Esophagus muscularis mucosa (tissue), 4 donors: Measurements from ENCODE around the gene RNF181. TPM values are rescaled to one million over a fixed set of nuclear protein-coding genes. Genes with fewer than 3 reads are reported as not detected.

Experiments used
- DNase-seq: peaks from one replicate; pipeline ENCODE4 v3.0.0-alpha.2; 2017; ENCODE audit errors: extremely low spot score
- H3K27ac ChIP-seq, 4 donors: fragments of 200-600 bp; sonication (generic); replicated peaks in 1 of 4; 1 replicate in 3 of 4; 2 replicates in 1 of 4; pipeline ENCODE4 v1.5.1; 2016 to 2019; ENCODE audit warnings: mild to moderate bottlenecking in 1 of 4
- H3K27me3 ChIP-seq, 4 donors: fragments of 200-600 bp; sonication (generic); one replicate each; pipeline versions ENCODE4 v1.5.1 to v1.6.0; 2016 to 2019
- H3K36me3 ChIP-seq, 4 donors: fragments of 200-600 bp; sonication (generic); one replicate each; pipeline ENCODE4 v1.5.1; 2016 to 2019
- H3K4me1 ChIP-seq, 4 donors: fragments of 200-600 bp; sonication (generic); one replicate each; pipeline ENCODE4 v1.5.1; 2016 to 2019
- H3K4me3 ChIP-seq, 4 donors: fragments of 200-600 bp; sonication (generic); 1 replicate in 2 of 4; 2 replicates in 2 of 4; pipeline ENCODE4 v1.5.1; 2016 to 2019; ENCODE audit warnings: mild to moderate bottlenecking in 4 of 4, moderate library complexity in 1 of 4
- H3K9me3 ChIP-seq, 4 donors: fragments of 200-600 bp; sonication (generic); 1 replicate in 3 of 4; 2 replicates in 1 of 4; pipeline ENCODE4 v1.5.1; 2016 to 2019
- CTCF ChIP-seq, 3 experiments: fragments of 200-600 bp in 2 of 3; fragments of 450-650 bp in 1 of 3; sonication (generic) in 2 of 3; IDR thresholded peaks; one replicate each; pipeline ENCODE4 v1.5.1; 2017 to 2019; ENCODE audit warnings: antibody characterized with exemption in 3 of 3, mild to moderate bottlenecking in 2 of 3, moderate library complexity in 1 of 3
- EP300 ChIP-seq: sonication (generic); formaldehyde crosslinking; IDR thresholded peaks from one replicate; pipeline ENCODE4 v1.6.1; 2017; ENCODE audit warnings: antibody characterized with exemption
- POLR2A ChIP-seq: fragments of 450-650 bp; IDR thresholded peaks from one replicate; pipeline ENCODE4 v1.6.1; 2017; ENCODE audit warnings: antibody characterized with exemption, moderate library complexity, mild to moderate bottlenecking, low read depth
- POLR2AphosphoS5 ChIP-seq, 2 donors: sonication (generic); formaldehyde crosslinking; IDR thresholded peaks; one replicate each; pipeline ENCODE4 v1.6.1; 2017; ENCODE audit warnings: antibody characterized with exemption in 2 of 2
- WGBS: methylation state at CpG from one replicate; pipeline ENCODE4 v1.1.5; 2018; 5-methylcytosine and 5-hydroxymethylcytosine counted together
- intact Hi-C: fragments of 100-400 bp; cut with DNase I; formaldehyde crosslinking; loops from one replicate; pipeline ENCODE4 v1.15.1; 2023
- total RNA-seq, 4 donors: library from RNA; depleted of rRNA; stranded (reverse); fragments of >200 nt; gene quantifications; one replicate each; pipeline versions ENCODE4 v1.1.0 to v1.2.1, GENCODE V29; 2016

RNF181 gene
- total RNA-seq, 4 donors from 2014 or later: 133 to 142 (median 138) TPM

GRCh38 chr2:85548608-85548900, 47.0 kb upstream of the RNF181 start:
- 53% methylated on average over 2 of the region's 2 CpGs for WGBS
- no peak for TF ChIP-seq POLR2A
- no peak for TF ChIP-seq CTCF (IDR thresholded peaks at IDR 0.05)
- TF ChIP-seq POLR2AphosphoS5 (IDR thresholded peaks at IDR 0.05): no peak
- no peak for TF ChIP-seq EP300
- intact Hi-C loops: loop anchor here (5.0 kb wide), 1 partner anchor 44 kb away; no protein-coding TSS in a partner anchor

GRCh38 chr2:85549095-85549494, 46.5 kb upstream of the RNF181 start:
- H3K27ac ChIP-seq: peak overlapping the region in 1 of 4 donors; percentile 1

More at GRCh38 chr2:85548608-85548900, 47.0 kb upstream of the RNF181 start:
- Histone ChIP-seq H3K27me3 (no peaks in the 10 kb centered on the region), H3K27ac (peak overlapping the region in 1 of 4 donors; percentile 45), H3K4me1 (peaks cover 8 to 26% (median 18%) of the 10 kb centered on the region in 4 donors), H3K4me3 (no peak overlapping the region), H3K9me3 (no peaks in the 10 kb centered on the region), H3K36me3 (peaks cover 49 to 90% (median 69%) of the 10 kb centered on the region in 4 donors)
- DNase-seq: no peak

GRCh38 chr2:85549826-85550225, 45.7 kb upstream of the RNF181 start:
- H3K4me1 ChIP-seq: peaks cover 0 to 13% (median 6%) of the 10 kb centered on the region in 4 donors
- intact Hi-C loops: loop anchor here (5.0 kb wide), 1 partner anchor 42 kb away; no protein-coding TSS in a partner anchor
- H3K27me3 ChIP-seq: no peaks in the 10 kb centered on the region
- TF ChIP-seq CTCF (IDR thresholded peaks at IDR 0.05) (no peak), POLR2AphosphoS5 (IDR thresholded peaks at IDR 0.05) (no peak), EP300 (no peak), POLR2A (no peak)
- H3K27ac ChIP-seq: peak overlapping the region in 3 of 4 donors; percentile 9 to 24 (median 13)
- WGBS: 51% methylated on average over 4 of the region's 4 CpGs
- H3K9me3 ChIP-seq: no peaks in the 10 kb centered on the region
- DNase-seq: no peak
- H3K36me3 ChIP-seq: peaks cover 46 to 90% (median 70%) of the 10 kb centered on the region in 4 donors
- no peak overlapping the region for H3K4me3 ChIP-seq

More at GRCh38 chr2:85549095-85549494, 46.5 kb upstream of the RNF181 start:
- no peak for TF ChIP-seq POLR2A
- no peak for TF ChIP-seq EP300
- Histone ChIP-seq H3K27me3 (no peaks in the 10 kb centered on the region), H3K9me3 (no peaks in the 10 kb centered on the region), H3K4me3 (no peak overlapping the region), H3K4me1 (peaks cover 6 to 21% (median 14%) of the 10 kb centered on the region in 4 donors), H3K36me3 (peaks cover 46 to 90% (median 70%) of the 10 kb centered on the region in 4 donors)
- WGBS: 90% methylated on average over 10 of the region's 10 CpGs
- intact Hi-C loops: loop anchor here (5.0 kb wide), 1 partner anchor 43 kb away; no protein-coding TSS in a partner anchor
- no peak for DNase-seq

- no peak overlapping the region for H3K4me3 ChIP-seq
- H3K9me3 ChIP-seq: no peaks in the 10 kb centered on the region
- no peaks in the 10 kb centered on the region for H3K27me3 ChIP-seq
- peak overlapping the region in 3 of 4 donors; percentile 9 to 24 (median 13) for H3K27ac ChIP-seq
- no peak for TF ChIP-seq CTCF (IDR thresholded peaks at IDR 0.05)
- TF ChIP-seq EP300: no peak
- no peak for TF ChIP-seq POLR2A
- TF ChIP-seq POLR2AphosphoS5 (IDR thresholded peaks at IDR 0.05): no peak
- intact Hi-C loops: no loop called here
- H3K36me3 ChIP-seq: peaks cover 46 to 90% (median 71%) of the 10 kb centered on the region in 4 donors
- DNase-seq: no peak
- H3K4me1 ChIP-seq: peaks cover 0 to 9% (median under 1%) of the 10 kb centered on the region in 4 donors
- WGBS: 82% methylated on average over 10 of the region's 10 CpGs
These were observed 45.1 kb upstream of the RNF181 start for GRCh38 chr2:85550486-85550885.

- H3K4me3 ChIP-seq: no peak overlapping the region
- 69% methylated on average over 9 of the region's 9 CpGs for WGBS
- H3K27ac ChIP-seq: no peak overlapping the region
- H3K4me1 ChIP-seq: peaks cover 0 to 9% (median 0%) of the 10 kb centered on the region in 4 donors
- no peaks in the 10 kb centered on the region for H3K9me3 ChIP-seq
- H3K36me3 ChIP-seq: peaks cover 42 to 90% (median 74%) of the 10 kb centered on the region in 4 donors
- TF ChIP-seq POLR2AphosphoS5 (IDR thresholded peaks at IDR 0.05): peak; percentile 18 to 50
- peak; percentile 88 to 92 (median 92) for TF ChIP-seq CTCF (IDR thresholded peaks at IDR 0.05)
- no peak for TF ChIP-seq EP300
- no peak for TF ChIP-seq POLR2A
- no peaks in the 10 kb centered on the region for H3K27me3 ChIP-seq
- peak; percentile 95 for DNase-seq
- intact Hi-C loops: loop anchor here (1.0 kb wide), 1 partner anchor 132 kb away; no protein-coding TSS in a partner anchor
These were observed 43.6 kb upstream of the RNF181 start for GRCh38 chr2:85551698-85552678.
